NCI-H2196 treated with DMSO at 0.1 percent for 48 hours (cell line): ENCODE measurements around the gene ATG5.
"Not testable (repeated sequence)": the region's sequence is repeated elsewhere in the genome, so short reads cannot be mapped to it uniquely, and the experiment has no call there.

ENCODE experiments used
- DNase-seq: peaks from one replicate; lab custom pipeline; 2025; ENCODE audit not compliant: unreplicated experiment; lab: John Stamatoyannopoulos, UW

The ATG5 gene

GRCh38 chr6:106160189-106160588, 165.4 kb downstream of the ATG5 start:
- DNase-seq: no peak

GRCh38 chr6:106159531-106159940, 166.0 kb downstream of the ATG5 start:
- no peak for DNase-seq

DNA sequence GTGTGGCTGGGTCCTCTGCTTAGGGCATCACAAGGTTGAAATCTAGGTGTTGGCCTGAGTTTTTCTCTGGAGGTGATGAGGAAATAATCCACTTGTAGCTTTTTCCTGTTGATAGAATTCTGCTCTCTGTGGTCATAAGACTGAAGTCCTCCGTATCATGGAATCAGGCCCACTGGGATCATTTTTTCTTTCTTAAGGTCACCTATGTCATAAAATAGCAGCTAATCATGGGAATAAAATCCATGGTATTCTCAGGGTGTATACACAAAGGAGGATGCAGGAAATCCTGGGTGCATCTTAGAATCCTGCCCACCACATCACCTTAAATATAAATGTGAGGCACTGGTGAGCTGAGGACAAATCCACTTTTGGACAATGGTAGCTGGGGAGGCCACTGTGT, 166.7 kb downstream of the ATG5 start:
- DNase-seq: no peak

- no peak for DNase-seq
Observed at GRCh38 chr6:106156863-106157262, 168.7 kb downstream of the ATG5 start.

GRCh38 chr6:106156413-106156812, 169.1 kb downstream of the ATG5 start:
- no peak for DNase-seq

DNA sequence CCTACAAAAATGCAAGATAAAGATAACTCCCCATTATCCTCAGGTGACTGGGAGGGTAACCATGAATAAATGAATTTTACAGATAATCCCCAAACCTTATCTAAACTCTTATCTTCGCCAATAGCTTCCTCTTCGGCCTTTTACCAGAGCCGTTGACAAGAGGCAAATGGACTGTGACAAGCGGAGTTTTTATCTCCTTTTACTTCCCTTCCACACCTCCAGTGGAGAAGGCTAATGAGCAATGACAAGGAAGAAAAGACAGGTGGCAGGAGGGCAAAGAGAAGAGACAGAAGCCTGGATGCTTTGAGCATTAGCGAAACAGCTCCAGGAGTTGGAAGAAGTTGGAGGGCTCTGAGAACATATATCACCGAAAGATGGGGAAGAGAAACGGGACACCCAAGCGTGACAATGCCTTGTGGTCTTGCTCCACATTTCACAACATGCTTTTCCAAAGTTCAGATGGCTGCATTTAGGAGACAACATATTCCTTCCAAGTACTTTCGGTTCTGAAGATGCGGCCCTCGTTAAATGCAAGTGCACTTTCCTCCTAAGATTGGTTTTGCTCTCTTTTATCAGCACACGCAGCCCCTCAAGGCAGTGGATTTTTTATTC, 170.2 kb downstream of the ATG5 start:
- no peak for DNase-seq

DNA sequence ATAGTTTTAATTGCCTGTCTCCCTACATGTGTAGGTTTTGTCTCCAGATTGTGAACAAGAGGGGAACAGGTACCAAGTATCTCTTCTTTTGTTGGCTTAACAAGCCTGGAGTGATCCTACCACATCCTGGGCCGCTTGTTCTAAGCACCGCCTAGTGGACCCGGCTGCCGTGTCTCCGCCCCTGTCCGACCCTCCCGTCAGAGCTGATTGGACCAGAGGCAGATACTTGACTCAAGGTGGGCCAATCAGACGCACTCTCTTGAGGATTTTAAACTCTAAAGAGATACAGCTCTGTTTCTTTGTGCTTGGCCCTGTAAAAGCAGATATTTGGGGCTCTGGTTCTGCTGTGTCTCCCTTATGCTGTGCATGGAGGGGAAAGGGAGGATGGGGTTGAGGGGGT, 171.2 kb downstream of the ATG5 start:
- DNase-seq: no peak

GRCh38 chr6:106152952-106153351, 172.6 kb downstream of the ATG5 start:
- no peak for DNase-seq

DNA sequence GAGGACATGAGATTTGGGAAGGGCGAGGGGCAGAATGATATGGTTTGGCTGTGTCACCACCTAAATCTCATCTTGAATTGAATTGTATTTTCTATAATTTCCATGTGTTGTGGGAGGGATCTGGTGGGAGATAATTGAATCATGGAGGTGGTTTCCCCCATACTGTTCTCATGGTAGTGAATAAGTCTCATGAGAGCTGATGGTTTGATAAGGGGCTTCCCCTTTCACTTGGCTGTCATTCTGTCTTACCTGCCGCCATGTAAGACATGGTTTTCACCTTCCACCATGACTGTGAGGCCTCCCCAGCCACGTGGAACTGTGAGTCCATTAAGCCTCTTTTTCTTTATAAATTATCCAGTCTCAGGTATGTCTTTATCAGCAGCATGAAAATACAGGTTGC, 173.1 kb downstream of the ATG5 start:
- not testable (repeated sequence) for DNase-seq

- DNase-seq: no peak
Observed at GRCh38 chr6:106149472-106150069, 176.0 kb downstream of the ATG5 start.

DNA sequence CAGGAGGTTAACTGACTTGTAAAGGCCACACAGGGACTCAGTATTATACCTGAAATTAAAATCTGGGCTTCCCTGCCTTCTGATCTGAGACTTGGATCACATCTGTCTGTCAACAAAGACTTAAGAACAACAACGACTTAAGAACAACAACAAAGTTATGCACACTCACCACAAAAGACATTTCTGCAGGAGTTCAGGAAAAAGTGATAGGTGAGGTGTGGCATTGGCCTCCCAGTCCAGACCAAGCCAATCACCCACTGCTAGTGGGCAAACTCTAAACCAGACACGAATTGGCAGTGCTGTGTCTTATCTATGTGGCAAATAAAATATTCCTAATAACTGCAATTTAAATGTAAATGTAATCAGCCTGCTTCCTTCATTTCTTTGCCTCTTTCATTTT, 178.1 kb downstream of the ATG5 start:
- DNase-seq: no peak

- DNase-seq: no peak
Observed at GRCh38 chr6:106146852-106147351, 178.7 kb downstream of the ATG5 start.

- no peak for DNase-seq
Observed at GRCh38 chr6:106145741-106146227, 179.8 kb downstream of the ATG5 start.

DNA sequence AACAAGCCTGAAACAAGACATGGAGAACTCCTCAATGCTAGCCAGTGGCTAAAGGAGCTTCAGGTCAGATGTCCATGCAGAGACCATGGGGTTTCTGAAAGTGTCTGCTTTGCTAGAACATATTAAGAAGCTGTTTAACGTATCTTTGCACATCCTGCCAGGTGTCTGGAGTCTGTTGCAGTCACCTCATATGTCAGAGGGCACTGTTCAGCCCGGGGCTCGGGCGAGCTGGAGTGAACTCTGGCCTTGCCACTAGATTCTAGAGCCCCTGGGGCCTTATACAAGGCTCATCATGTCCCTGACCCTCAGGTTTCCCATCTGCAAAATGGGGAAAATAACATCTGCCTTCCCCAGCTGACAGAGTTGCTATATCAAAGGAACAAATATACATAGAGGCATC, 180.4 kb downstream of the ATG5 start:
- DNase-seq: no peak

- no peak for DNase-seq
Observed at GRCh38 chr6:106143665-106144064, 181.9 kb downstream of the ATG5 start.

DNA sequence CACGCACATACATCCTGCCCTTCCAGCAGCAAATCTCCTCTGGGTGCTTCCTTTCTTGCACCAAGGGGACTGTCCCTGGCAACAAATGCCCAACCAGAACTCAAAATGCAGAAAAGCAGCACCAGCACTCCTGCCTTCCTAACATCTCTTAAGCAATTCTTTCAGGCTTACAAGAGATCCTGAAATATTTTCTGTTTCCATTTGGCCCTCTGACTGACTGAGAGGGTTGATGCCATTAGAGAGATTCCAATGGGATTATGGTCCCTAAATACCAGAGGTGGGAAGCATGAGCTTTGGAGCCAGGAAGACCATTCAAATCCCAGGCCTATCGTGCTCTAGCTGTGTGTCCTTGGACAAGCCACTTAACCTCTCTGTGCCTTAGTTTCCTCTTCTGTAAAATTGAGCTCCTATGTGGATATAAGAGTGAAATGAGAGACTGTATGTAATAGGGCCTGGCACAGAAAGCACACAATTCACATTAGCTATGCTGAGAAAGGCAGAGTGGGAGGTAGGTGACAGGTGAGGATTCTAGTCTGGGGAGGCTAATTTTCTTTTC, 182.6 kb downstream of the ATG5 start:
- no peak for DNase-seq

GRCh38 chr6:106141441-106142237, 183.9 kb downstream of the ATG5 start:
- DNase-seq: no peak

GRCh38 chr6:106138151-106138550, 187.4 kb downstream of the ATG5 start:
- no peak for DNase-seq

- DNase-seq: no peak
Observed at GRCh38 chr6:106136845-106137244, 188.7 kb downstream of the ATG5 start.

DNA sequence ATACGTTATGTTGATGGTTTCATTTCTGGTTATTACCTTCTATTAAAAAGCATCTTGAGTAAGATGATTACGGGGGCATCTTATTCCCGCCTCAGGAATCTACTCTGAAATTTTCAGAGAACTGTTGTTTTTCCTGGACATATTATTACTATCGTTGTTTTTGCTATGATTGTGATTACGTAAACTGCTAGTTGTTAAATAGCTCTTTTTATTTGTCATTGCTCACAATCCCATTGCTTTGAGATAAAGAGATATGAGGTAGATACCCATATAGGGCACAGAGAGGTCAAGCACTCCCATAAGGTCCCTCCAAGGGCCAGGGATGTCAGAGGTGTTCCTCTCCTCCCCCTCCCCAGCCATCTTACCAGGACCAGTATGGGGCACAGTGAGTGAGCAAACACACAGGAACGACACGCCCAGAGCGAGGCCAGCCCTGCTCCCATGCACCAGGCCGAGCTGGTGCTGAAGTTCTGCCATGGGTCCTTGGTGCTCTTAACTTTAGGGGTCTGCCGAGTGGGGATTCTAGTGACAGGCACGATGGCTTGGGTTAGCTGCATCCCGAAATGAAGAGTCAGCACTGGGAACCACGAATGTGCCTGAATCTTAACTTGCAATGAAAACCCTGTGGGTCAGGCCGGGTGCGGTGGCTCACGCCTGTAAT, 189.5 kb downstream of the ATG5 start:
- DNase-seq: no peak
